Activated gamma-delta T cell (primary cell): Measurements from ENCODE around the gene CFAP299.
"Not testable (repeated sequence)": the region's sequence is repeated elsewhere in the genome, so short reads cannot be mapped to it uniquely, and the experiment has no call there.

ENCODE experiments used
- DNase-seq: peaks from one replicate; lab custom pipeline; 2025; lab: John Stamatoyannopoulos, UW

The CFAP299 gene

GRCh38 chr4:80390178-80390577 lies 54.6 kb downstream of the CFAP299 start:
- no peak for DNase-seq

- no peak for DNase-seq
Measured at GRCh38 chr4:80393246-80393969, 57.9 kb downstream of the CFAP299 start.

GRCh38 chr4:80393970-80394250 lies 58.4 kb downstream of the CFAP299 start:
- no peak for DNase-seq

GRCh38 chr4:80407246-80407645 lies 71.7 kb downstream of the CFAP299 start:
- no peak for DNase-seq

- DNase-seq = no peak
Measured at GRCh38 chr4:80409809-80410208, 74.3 kb downstream of the CFAP299 start.

- DNase-seq = no peak
Measured at GRCh38 chr4:80412322-80412721, 76.8 kb downstream of the CFAP299 start.

- DNase-seq = no peak
Measured at GRCh38 chr4:80413086-80413485, 77.6 kb downstream of the CFAP299 start.

GRCh38 chr4:80417019-80417418 lies 81.5 kb downstream of the CFAP299 start:
- no peak for DNase-seq

GRCh38 chr4:80419946-80420345 lies 84.4 kb downstream of the CFAP299 start:
- no peak for DNase-seq

GRCh38 chr4:80420638-80421037 lies 85.1 kb downstream of the CFAP299 start:
- no peak for DNase-seq

- DNase-seq = no peak
Measured at GRCh38 chr4:80422727-80423404, 87.3 kb downstream of the CFAP299 start.

- no peak for DNase-seq
Measured at GRCh38 chr4:80423553-80424224, 88.2 kb downstream of the CFAP299 start.

- DNase-seq = no peak
Measured at GRCh38 chr4:80424225-80424581, 88.7 kb downstream of the CFAP299 start.

- DNase-seq = no peak
Measured at GRCh38 chr4:80425124-80426100, 89.9 kb downstream of the CFAP299 start.

- no peak for DNase-seq
Measured at GRCh38 chr4:80431203-80431965, 95.9 kb downstream of the CFAP299 start.

GRCh38 chr4:80434238-80434637 lies 98.7 kb downstream of the CFAP299 start:
- DNase-seq = no peak

- DNase-seq = no peak
Measured at GRCh38 chr4:80438016-80438415, 102.5 kb downstream of the CFAP299 start.

- not testable (repeated sequence) for DNase-seq
Measured at GRCh38 chr4:80439294-80440061, 103.9 kb downstream of the CFAP299 start.

- DNase-seq = no peak
Measured at GRCh38 chr4:80446248-80446647, 110.7 kb downstream of the CFAP299 start.

- no peak for DNase-seq
Measured at GRCh38 chr4:80446664-80447063, 111.1 kb downstream of the CFAP299 start.

- DNase-seq = no peak
Measured at GRCh38 chr4:80447493-80447892, 112.0 kb downstream of the CFAP299 start.
